Skeletal muscle tissue (tissue), 4 donors: ENCODE measurements around the gene TPRKB. TPM values are rescaled to one million over a fixed set of nuclear protein-coding genes. Genes with fewer than 3 reads are reported as not detected.
"Not testable (repeated sequence)": the region's sequence is repeated elsewhere in the genome, so short reads cannot be mapped to it uniquely, and the experiment has no call there.

ENCODE experiments used
- H3K27ac ChIP-seq: one replicate; pipeline ENCODE4 v1.7.0; 2013; ENCODE audit warnings: mild to moderate bottlenecking, low read depth, low read length, inconsistent platforms
- H3K27me3 ChIP-seq, 3 donors: one replicate each; pipeline ENCODE4 v1.7.0; 2013; ENCODE audit warnings: low read length in 3 of 3; ENCODE audit not compliant: control insufficient read depth in 3 of 3, insufficient read depth in 3 of 3
- H3K36me3 ChIP-seq, 3 donors: one replicate each; pipeline ENCODE4 v1.7.0; 2013; ENCODE audit warnings: low read length in 3 of 3; ENCODE audit not compliant: control insufficient read depth in 3 of 3, insufficient read depth in 3 of 3
- H3K4me1 ChIP-seq, 3 donors: one replicate each; pipeline ENCODE4 v1.7.0; 2013; ENCODE audit warnings: low read length in 3 of 3, mild to moderate bottlenecking in 3 of 3; ENCODE audit not compliant: control insufficient read depth in 3 of 3, insufficient read depth in 3 of 3
- H3K4me3 ChIP-seq, 3 donors: one replicate each; pipeline ENCODE4 v1.7.0; 2013; ENCODE audit warnings: low read length in 3 of 3
- H3K9ac ChIP-seq, 3 donors: one replicate each; pipeline ENCODE4 v1.7.0; 2013; ENCODE audit warnings: low read length in 3 of 3, mild to moderate bottlenecking in 3 of 3, moderate library complexity in 2 of 3, low read depth in 1 of 3
- H3K9me3 ChIP-seq, 3 donors: one replicate each; pipeline ENCODE4 v1.7.0; 2013; ENCODE audit warnings: low read length in 3 of 3; ENCODE audit not compliant: control insufficient read depth in 3 of 3
- total RNA-seq: library from RNA; depleted of rRNA; stranded (reverse); fragments of >200 nt; gene quantifications from one replicate; pipeline ENCODE4 v1.2.3, GENCODE V29; 2014
- donor health status: Osteomylitis.

Gene TPRKB
- total RNA-seq, 1 donor from 2014 or later = 18.8 TPM

GRCh38 chr2:73770725-73771124 is 33.6 kb upstream of the TPRKB start:
- H3K27ac ChIP-seq = no peak overlapping the region
- H3K4me3 ChIP-seq = no peak overlapping the region
- no peaks in the 10 kb centered on the region for H3K27me3 ChIP-seq
- H3K9me3 ChIP-seq = no peaks in the 10 kb centered on the region
- H3K36me3 ChIP-seq = peaks cover 13 to 59% (median 50%) of the 10 kb centered on the region in 3 donors
- H3K9ac ChIP-seq = no peak overlapping the region
- H3K4me1 ChIP-seq = no peaks in the 10 kb centered on the region

GRCh38 chr2:73766994-73767393 is 29.8 kb upstream of the TPRKB start:
- Histone ChIP-seq H3K4me3 (no peak overlapping the region), H3K9me3 (no peaks in the 10 kb centered on the region), H3K27me3 (no peaks in the 10 kb centered on the region), H3K36me3 (peaks cover 16 to 56% (median 45%) of the 10 kb centered on the region in 3 donors), H3K9ac (no peak overlapping the region), H3K4me1 (no peaks in the 10 kb centered on the region), H3K27ac (no peak overlapping the region)

- H3K4me1 ChIP-seq = no peaks in the 10 kb centered on the region
- no peak overlapping the region for H3K9ac ChIP-seq
- H3K9me3 ChIP-seq = no peaks in the 10 kb centered on the region
- no peaks in the 10 kb centered on the region for H3K27me3 ChIP-seq
- no peak overlapping the region for H3K27ac ChIP-seq
- H3K36me3 ChIP-seq = peaks cover 16 to 57% (median 46%) of the 10 kb centered on the region in 3 donors
- H3K4me3 ChIP-seq = no peak overlapping the region
Observed at GRCh38 chr2:73766349-73766748, 29.2 kb upstream of the TPRKB start.

GRCh38 chr2:73764945-73765344 is 27.8 kb upstream of the TPRKB start:
- Histone ChIP-seq H3K27me3 (no peaks in the 10 kb centered on the region), H3K4me3 (no peak overlapping the region), H3K36me3 (peaks cover 22 to 57% (median 51%) of the 10 kb centered on the region in 3 donors), H3K27ac (no peak overlapping the region), H3K4me1 (peaks cover 0 to 1% (median under 1%) of the 10 kb centered on the region in 3 donors), H3K9me3 (no peaks in the 10 kb centered on the region), H3K9ac (no peak overlapping the region)

GRCh38 chr2:73762571-73762970 is 25.4 kb upstream of the TPRKB start:
- no peak overlapping the region for H3K9ac ChIP-seq

GRCh38 chr2:73759904-73760303 is 22.8 kb upstream of the TPRKB start:
- H3K27ac ChIP-seq = no peak overlapping the region

More at GRCh38 chr2:73762571-73762970, 25.4 kb upstream of the TPRKB start:
- no peak overlapping the region for H3K27ac ChIP-seq
- peaks cover 6 to 12% (median 9%) of the 10 kb centered on the region in 3 donors for H3K4me1 ChIP-seq
- H3K27me3 ChIP-seq = no peaks in the 10 kb centered on the region
- H3K36me3 ChIP-seq = peaks cover 22 to 42% (median 41%) of the 10 kb centered on the region in 3 donors
- H3K4me3 ChIP-seq = no peak overlapping the region
- no peaks in the 10 kb centered on the region for H3K9me3 ChIP-seq

GRCh38 chr2:73759285-73759764 is 22.2 kb upstream of the TPRKB start:
- no peak overlapping the region for H3K4me3 ChIP-seq
- no peak overlapping the region for H3K27ac ChIP-seq
- H3K9ac ChIP-seq = no peak overlapping the region
- H3K9me3 ChIP-seq = no peaks in the 10 kb centered on the region
- H3K36me3 ChIP-seq = peaks cover 17 to 36% (median 20%) of the 10 kb centered on the region in 3 donors
- no peaks in the 10 kb centered on the region for H3K27me3 ChIP-seq
- H3K4me1 ChIP-seq = peaks cover 6 to 12% (median 9%) of the 10 kb centered on the region in 3 donors

More at GRCh38 chr2:73759904-73760303, 22.8 kb upstream of the TPRKB start:
- Histone ChIP-seq H3K27me3 (no peaks in the 10 kb centered on the region), H3K4me1 (peaks cover 6 to 12% (median 9%) of the 10 kb centered on the region in 3 donors), H3K9me3 (no peaks in the 10 kb centered on the region), H3K9ac (no peak overlapping the region), H3K36me3 (peaks cover 19 to 42% (median 26%) of the 10 kb centered on the region in 3 donors), H3K4me3 (no peak overlapping the region)

- H3K9me3 ChIP-seq, H3K4me3 ChIP-seq, H3K27ac ChIP-seq, H3K4me1 ChIP-seq, H3K27me3 ChIP-seq, H3K9ac ChIP-seq: not testable (repeated sequence)
- peaks cover 13 to 19% (median 17%) of the 10 kb centered on the region in 3 donors for H3K36me3 ChIP-seq
Observed at GRCh38 chr2:73754332-73754731, 17.2 kb upstream of the TPRKB start.

- no peaks in the 10 kb centered on the region for H3K4me1 ChIP-seq
- H3K9me3 ChIP-seq = no peaks in the 10 kb centered on the region
- no peaks in the 10 kb centered on the region for H3K27me3 ChIP-seq
- H3K27ac ChIP-seq = no peak overlapping the region
- no peak overlapping the region for H3K4me3 ChIP-seq
- no peak overlapping the region for H3K9ac ChIP-seq
- H3K36me3 ChIP-seq = peaks cover 14 to 26% (median 16%) of the 10 kb centered on the region in 3 donors
Observed at GRCh38 chr2:73749314-73749713, 12.2 kb upstream of the TPRKB start.

- H3K4me3 ChIP-seq = no peak overlapping the region
- H3K9me3 ChIP-seq = no peaks in the 10 kb centered on the region
- H3K4me1 ChIP-seq = no peaks in the 10 kb centered on the region
- no peak overlapping the region for H3K9ac ChIP-seq
- no peak overlapping the region for H3K27ac ChIP-seq
- H3K27me3 ChIP-seq = no peaks in the 10 kb centered on the region
- H3K36me3 ChIP-seq = peaks cover 11 to 27% (median 13%) of the 10 kb centered on the region in 3 donors
Observed at GRCh38 chr2:73746877-73747208, 9.7 kb upstream of the TPRKB start.
